ENCODE results near the gene SUSD3. TPM values are rescaled to one million over a fixed set of nuclear protein-coding genes. Genes with fewer than 3 reads are reported as not detected.
A peak's percentile ranks its signal among the peaks of the same experiment; 100 is the strongest.

Gene SUSD3
- polyA plus RNA-seq, 1 experiment, result 1.9 TPM

DNA sequence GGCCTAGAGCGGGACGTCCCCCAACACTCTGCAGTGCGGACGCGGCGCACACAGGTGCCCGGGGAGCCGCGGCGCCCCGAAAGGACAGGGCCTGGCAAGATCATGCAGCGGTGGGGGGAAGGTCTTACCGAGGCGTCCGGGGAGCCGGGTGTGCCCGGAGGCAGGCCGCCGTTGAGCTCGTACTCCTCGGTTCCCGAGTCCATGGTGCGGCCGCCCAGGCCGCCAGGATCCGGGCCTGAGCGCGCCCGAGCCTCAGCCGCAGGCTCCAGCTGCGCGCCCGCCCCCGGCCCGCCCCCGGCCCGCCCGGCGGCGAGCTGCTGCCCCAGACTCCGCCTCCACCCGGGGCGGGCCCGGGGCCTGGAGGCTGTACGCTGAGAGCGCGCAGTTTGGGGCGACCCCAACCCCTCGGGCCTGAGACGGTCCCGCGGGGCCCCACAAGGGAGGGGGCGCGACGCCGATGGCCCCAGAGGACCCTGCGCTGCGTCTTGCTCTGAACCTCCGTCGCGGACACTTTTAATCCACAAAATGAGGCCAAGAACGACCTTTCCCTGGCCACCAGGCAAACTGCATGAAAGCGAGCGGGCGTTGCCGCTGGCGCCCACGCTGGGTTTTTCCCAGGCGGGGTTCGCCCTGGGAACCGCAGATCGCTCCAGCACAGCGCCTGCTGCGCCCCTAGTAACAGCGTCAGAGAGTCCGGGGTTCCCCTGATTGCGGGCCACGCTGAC, 75.7 kb downstream of the SUSD3 start, which contains the start of gene NINJ1:
TSS of gene NINJ1 (minus strand) at position 237 of the 725 bp plus-strand sequence. CDS start at position 203, 34 bp downstream.
- ChIA-PET CTCF (interaction anchor here (1.0 to 1.3 kb wide), 3 partner anchors 17 to 169 kb away, joined by 3 to 7 read pairs (median 3); no protein-coding TSS in a partner anchor), POLR2A (interaction anchor here (1.0 kb wide), 1 partner anchor 100 kb away, joined by 5 read pairs; no protein-coding TSS in a partner anchor)
- Histone ChIP-seq H3K36me3 (ENCODE audit: control insufficient read depth, insufficient read depth, low read length) (no peaks in the 10 kb centered on the region; the same call in 1 of the 2 replicates), H3K4me3 (ENCODE audit: low read depth, low read length) (peak within 1 kb of the TSS; percentile 84), H3K27me3 (ENCODE audit: control insufficient read depth, insufficient read depth, low read length) (peaks cover 1% of the 10 kb centered on the region; the same call in 1 of the 2 replicates)
- TF ChIP-seq, protein P1, sequence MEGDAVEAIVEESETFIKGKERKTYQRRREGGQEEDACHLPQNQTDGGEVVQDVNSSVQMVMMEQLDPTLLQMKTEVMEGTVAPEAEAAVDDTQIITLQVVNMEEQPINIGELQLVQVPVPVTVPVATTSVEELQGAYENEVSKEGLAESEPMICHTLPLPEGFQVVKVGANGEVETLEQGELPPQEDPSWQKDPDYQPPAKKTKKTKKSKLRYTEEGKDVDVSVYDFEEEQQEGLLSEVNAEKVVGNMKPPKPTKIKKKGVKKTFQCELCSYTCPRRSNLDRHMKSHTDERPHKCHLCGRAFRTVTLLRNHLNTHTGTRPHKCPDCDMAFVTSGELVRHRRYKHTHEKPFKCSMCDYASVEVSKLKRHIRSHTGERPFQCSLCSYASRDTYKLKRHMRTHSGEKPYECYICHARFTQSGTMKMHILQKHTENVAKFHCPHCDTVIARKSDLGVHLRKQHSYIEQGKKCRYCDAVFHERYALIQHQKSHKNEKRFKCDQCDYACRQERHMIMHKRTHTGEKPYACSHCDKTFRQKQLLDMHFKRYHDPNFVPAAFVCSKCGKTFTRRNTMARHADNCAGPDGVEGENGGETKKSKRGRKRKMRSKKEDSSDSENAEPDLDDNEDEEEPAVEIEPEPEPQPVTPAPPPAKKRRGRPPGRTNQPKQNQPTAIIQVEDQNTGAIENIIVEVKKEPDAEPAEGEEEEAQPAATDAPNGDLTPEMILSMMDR (IDR thresholded peaks at IDR 0.05; ENCODE audit: insufficient read depth, low read depth, low read length), result no peak
- DNase-seq (ENCODE audit: low read depth), result no peak

Other genes starting within 250 kb of the SUSD3 start
- 1.4 and 3.1 TPM in 2 replicates for gene ZNF484, start 180.7 kb upstream of the SUSD3 start, polyA plus RNA-seq (2011; rRNA removed)
- gene FGD3, start 111.2 kb upstream of the SUSD3 start, polyA plus RNA-seq (2011; rRNA removed), result not detected in 2 replicates
- gene CARD19, start 37.5 kb downstream of the SUSD3 start, polyA plus RNA-seq (2011; rRNA removed), result 56.0 and 69.3 TPM in 2 replicates
- gene NINJ1, start 75.5 kb downstream of the SUSD3 start, polyA plus RNA-seq (2011; rRNA removed), result 32.3 and 53.9 TPM in 2 replicates
- not detected in 2 replicates for gene WNK2, start 125.4 kb downstream of the SUSD3 start, polyA plus RNA-seq (2011; rRNA removed)